22Rv1 (cell line): ENCODE measurements around the gene FOXD4.
"Not testable (repeated sequence)": the region's sequence is repeated elsewhere in the genome, so short reads cannot be mapped to it uniquely, and the experiment has no call there.

Experiments used
- ZFX ChIP-seq: fragments of 450-650 bp; IDR thresholded peaks from 2 replicates; pipeline ENCODE4 v1.6.1; 2017; ENCODE audit warnings: antibody characterized with exemption, borderline replicate concordance
- TF ChIP-seq, protein P1 (sequence below): fragments of 450-650 bp; IDR thresholded peaks from 2 replicates; pipeline ENCODE4 v1.5.1; 2017; ENCODE audit warnings: mild to moderate bottlenecking

- TF ChIP-seq, protein P1, sequence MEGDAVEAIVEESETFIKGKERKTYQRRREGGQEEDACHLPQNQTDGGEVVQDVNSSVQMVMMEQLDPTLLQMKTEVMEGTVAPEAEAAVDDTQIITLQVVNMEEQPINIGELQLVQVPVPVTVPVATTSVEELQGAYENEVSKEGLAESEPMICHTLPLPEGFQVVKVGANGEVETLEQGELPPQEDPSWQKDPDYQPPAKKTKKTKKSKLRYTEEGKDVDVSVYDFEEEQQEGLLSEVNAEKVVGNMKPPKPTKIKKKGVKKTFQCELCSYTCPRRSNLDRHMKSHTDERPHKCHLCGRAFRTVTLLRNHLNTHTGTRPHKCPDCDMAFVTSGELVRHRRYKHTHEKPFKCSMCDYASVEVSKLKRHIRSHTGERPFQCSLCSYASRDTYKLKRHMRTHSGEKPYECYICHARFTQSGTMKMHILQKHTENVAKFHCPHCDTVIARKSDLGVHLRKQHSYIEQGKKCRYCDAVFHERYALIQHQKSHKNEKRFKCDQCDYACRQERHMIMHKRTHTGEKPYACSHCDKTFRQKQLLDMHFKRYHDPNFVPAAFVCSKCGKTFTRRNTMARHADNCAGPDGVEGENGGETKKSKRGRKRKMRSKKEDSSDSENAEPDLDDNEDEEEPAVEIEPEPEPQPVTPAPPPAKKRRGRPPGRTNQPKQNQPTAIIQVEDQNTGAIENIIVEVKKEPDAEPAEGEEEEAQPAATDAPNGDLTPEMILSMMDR = not testable (repeated sequence)
- TF ChIP-seq ZFX = not testable (repeated sequence)
These were observed at the start of gene FOXD4 for GRCh38 chr9:117995-118467.
